Ovary (tissue), 3 donors: ENCODE data around the gene FYB2.

Source experiments
- CTCF ChIP-seq, 3 donors: fragments of 450-650 bp in 2 of 3; fragments of 200-600 bp in 1 of 3; IDR thresholded peaks; one replicate each; pipeline versions ENCODE4 v1.5.1 to v1.8.0; 2016 to 2022; ENCODE audit warnings: antibody characterized with exemption in 3 of 3, mild to moderate bottlenecking in 1 of 3
- EP300 ChIP-seq: sonication (generic); formaldehyde crosslinking; IDR thresholded peaks from one replicate; pipeline ENCODE4 v1.6.1; 2017; ENCODE audit warnings: antibody characterized with exemption
- POLR2A ChIP-seq: fragments of 450-650 bp; IDR thresholded peaks from one replicate; pipeline ENCODE4 v1.6.1; 2017; ENCODE audit warnings: antibody characterized with exemption, mild to moderate bottlenecking, moderate library complexity
- donor health status: DM: no; HTN: no; CAD: no.

- TF ChIP-seq POLR2A (no peak), CTCF (IDR thresholded peaks at IDR 0.05) (no peak), EP300 (no peak)
These were observed 8.5 kb upstream of the FYB2 start for GRCh38 chr1:56827711-56828110.
